GM19043 (cell line): ENCODE data around the gene ISG15.
A peak's percentile ranks its signal among the peaks of the same experiment; 100 is the strongest.
"Not testable (repeated sequence)": the region's sequence is repeated elsewhere in the genome, so short reads cannot be mapped to it uniquely, and the experiment has no call there.

Source experiments
- ATAC-seq: cut with Tn5 transposase; IDR thresholded peaks from one replicate; pipeline ENCODE4 v1.9.1; 2021; ENCODE audit warnings: low read depth; ENCODE audit not compliant: unreplicated experiment

The ISG15 gene

DNA sequence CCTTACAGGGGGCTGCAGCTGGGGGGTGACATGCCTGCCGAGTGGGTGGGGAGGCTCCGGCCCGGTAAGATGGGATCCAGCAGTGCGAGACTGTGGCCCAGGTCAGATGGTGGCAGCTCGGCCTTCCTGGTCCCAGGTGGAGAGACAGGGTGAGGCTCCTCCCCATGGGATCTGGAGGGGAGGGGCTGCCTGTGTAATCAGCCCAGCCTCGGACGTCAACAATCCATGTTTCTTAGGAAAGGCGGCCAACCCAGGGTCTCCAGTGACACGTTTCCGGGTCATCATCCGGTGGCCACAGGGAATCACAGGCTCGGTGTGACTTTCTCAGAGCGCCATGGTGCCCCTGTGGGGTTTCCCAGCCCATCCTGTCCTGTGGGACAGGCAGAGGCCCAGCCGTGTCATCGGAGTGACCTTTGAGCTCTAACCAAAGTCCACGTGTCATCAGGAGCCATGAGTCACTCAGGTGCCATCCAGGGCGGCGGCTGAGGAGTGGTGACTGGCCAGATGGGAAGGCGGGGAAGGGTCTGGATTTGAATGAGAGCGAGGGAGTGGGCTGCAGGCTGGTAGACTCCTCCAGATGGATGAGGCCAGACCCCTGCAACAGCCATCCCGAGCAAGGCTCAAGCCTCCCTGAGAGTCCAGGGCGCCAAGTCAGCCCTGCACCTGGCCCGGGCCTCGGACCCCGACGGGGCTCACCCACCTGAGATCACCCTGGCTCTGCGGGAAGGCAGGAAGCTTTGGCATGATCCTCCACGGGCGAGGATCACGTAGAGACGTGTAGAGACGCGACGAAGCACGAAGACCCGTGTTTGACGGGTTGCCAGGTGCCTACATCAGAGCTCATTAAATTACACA, 6.8 kb upstream of the ISG15 start:
- ATAC-seq, result no peak

DNA sequence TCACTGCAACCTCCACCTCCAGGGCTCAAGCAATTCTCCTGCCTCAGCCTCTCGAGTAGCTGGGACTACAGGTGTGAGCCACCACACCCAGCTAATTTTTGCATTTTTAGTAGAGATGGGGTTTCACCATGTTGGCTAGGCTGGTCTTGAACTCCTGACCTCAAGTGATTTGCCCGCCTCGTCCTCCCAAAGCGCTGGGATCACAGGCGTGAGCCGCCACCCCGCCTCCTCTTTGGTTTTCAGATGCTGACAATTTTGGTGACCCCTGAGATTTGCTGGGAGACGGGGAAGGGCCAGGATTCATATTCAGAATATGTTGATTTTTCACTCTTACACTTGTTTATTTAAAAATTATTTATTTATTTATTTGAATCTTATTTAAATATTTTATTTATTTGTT, 3.2 kb upstream of the ISG15 start:
- ATAC-seq, result not testable (repeated sequence)

DNA sequence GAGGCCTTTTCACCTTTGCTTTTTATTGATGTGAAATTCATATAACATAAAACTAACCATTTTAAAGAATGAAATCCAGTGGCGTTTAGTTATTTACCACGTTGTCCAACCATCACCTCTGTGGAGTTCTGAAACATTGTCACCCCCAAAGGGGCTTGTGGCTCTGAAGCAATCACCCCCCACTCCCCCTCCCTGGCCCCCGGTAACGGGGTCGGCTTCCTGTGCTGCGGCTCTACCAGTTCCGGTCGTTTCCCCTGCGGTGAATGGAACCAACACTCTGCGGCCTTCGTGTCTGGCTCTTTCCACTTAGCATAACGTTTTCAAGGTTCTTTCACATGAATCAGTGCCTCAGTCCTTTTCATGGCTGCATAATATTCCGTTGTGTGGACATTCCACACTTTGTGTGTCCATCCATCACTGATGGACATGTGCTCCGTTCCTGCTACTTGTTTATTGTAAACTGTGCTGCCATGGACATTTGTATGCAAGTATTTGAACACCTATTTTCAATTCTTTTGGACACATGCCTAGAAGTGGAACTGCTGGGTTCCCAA, 1.8 kb upstream of the ISG15 start:
- ATAC-seq, result no peak

DNA sequence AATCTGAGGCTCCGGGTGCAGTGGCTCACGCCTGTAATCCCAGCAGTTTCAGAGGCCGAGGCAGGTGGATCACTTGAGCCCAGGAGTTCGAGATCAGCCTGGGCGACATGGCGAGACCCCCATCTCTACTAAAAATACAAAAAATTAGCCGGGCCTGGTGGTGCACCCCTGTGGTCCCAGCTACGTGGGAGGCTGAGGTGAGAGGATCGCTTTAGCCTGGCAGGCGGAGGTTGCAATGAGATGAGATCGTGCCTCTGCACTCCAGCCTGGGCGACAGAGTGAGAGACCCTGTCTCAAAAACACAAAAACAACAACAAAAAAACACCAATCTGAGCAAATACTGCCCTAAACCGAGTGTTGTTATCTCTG, 577 bp upstream of the ISG15 start:
- peak; percentile 13 for ATAC-seq

DNA sequence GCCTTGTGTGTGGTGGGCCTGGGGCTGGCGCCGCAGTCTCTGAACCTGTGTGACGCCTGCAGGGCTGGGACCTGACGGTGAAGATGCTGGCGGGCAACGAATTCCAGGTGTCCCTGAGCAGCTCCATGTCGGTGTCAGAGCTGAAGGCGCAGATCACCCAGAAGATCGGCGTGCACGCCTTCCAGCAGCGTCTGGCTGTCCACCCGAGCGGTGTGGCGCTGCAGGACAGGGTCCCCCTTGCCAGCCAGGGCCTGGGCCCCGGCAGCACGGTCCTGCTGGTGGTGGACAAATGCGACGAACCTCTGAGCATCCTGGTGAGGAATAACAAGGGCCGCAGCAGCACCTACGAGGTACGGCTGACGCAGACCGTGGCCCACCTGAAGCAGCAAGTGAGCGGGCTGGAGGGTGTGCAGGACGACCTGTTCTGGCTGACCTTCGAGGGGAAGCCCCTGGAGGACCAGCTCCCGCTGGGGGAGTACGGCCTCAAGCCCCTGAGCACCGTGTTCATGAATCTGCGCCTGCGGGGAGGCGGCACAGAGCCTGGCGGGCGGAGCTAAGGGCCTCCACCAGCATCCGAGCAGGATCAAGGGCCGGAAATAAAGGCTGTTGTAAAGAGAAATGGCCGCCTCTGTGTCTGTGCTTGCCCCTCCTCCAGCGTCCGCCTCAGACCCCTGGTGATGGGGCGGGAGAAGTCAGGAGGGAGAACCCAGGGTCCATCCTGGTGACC, 788 bp downstream of the ISG15 start:
- no peak for ATAC-seq

DNA sequence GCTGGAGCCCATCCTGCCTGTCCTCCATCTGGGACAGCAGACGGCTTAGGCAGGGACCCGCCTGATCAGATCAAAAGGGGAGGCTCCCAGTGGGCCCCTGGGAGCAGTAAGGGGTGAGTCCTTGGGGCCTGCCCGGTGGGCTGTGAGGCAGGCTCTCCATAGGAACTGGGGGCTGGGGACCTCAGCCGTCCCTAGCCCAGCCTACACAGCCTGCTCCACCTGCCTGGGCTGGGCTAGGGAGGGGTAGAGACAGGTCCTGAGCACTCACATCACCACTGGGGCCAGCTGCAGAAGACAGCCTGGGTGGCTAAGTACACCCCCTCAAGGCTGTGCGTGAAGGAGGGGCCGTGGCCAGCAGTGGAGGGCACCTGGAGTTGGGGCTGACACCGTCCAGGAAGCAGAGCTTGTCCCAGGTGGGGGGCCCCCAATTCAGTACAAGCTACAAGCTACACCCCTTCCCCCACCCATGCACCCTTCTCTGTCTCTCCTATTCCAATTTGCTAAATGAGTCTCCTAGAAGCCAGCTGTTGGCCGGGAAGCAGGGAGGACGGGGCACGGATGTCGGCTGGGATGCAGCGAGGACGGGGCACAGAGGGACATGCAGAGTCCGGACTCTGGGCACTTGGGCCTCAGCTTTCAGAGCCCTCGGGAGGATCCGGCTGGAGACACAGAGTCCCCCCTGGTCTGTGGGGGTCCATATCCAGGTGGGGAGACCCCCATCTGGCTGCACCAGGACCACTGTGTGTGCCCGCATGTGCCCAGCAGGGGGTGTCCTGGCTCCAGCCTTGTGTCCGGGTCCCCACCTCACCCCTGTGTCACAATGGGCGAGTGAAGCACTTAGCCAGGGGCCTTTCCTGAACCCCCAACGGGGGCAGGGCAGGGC, 1.7 kb downstream of the ISG15 start:
- no peak for ATAC-seq

DNA sequence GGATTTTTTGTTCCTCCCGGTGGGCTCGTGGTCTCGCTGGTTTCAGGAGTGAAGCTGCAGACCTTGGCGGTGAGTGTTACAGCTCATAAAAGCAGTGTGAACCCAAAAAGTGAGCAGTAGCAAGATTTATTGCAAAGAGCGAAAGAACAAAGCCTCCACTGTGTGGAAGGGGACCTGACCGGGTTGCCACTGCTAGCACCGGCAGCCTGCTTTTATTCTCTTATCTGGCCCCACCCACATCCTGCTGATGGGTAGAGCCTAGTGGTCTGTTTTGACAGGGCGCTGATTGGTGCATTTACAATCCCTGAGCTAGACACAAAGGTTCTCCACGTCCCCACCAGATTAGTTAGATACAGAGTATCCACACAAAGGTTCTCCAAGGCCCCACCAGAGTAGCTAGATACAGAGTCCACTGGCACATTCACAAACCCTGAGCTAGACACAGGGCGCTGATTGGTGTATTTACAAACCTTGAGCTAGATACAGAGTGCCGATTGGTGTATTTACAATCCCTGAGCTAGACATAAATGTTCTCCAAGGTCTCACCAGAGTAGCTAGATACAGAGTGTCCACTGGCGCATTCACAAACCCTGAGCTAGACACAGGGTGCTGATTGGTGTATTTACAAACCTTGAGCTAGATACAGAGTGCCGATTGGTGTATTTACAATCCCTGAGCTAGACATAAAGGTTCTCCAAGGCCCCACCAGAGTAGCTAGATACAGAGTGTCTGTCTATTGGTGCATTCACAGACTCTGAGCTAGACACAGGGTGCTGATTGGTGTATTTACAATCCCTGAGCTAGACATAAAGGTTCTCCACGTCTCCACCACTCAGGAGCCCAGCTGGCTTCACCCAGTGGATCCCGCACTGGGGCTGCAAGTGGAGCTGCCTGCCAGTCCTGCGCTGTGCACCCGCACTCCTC, 4.4 kb downstream of the ISG15 start:
- not testable (repeated sequence) for ATAC-seq

DNA sequence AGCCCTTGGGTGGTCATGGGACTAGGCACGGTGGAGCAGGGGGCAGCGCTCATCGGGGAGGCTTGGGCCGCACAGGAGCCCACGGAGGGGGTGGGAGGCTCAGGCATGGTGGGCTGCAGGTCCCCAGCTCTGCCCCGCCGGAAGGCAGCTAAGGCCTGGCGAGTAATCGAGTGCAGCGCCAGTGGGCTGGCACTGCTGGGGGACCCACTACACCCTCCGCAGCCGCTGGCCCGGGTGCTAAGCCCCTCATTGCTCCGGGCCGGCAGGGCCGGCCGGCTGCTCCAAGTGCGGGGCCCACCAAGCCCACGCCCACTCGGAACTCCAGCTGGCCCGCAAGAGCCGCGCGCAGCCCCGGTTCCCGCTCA, 5.0 kb downstream of the ISG15 start:
- ATAC-seq, result not testable (repeated sequence)

DNA sequence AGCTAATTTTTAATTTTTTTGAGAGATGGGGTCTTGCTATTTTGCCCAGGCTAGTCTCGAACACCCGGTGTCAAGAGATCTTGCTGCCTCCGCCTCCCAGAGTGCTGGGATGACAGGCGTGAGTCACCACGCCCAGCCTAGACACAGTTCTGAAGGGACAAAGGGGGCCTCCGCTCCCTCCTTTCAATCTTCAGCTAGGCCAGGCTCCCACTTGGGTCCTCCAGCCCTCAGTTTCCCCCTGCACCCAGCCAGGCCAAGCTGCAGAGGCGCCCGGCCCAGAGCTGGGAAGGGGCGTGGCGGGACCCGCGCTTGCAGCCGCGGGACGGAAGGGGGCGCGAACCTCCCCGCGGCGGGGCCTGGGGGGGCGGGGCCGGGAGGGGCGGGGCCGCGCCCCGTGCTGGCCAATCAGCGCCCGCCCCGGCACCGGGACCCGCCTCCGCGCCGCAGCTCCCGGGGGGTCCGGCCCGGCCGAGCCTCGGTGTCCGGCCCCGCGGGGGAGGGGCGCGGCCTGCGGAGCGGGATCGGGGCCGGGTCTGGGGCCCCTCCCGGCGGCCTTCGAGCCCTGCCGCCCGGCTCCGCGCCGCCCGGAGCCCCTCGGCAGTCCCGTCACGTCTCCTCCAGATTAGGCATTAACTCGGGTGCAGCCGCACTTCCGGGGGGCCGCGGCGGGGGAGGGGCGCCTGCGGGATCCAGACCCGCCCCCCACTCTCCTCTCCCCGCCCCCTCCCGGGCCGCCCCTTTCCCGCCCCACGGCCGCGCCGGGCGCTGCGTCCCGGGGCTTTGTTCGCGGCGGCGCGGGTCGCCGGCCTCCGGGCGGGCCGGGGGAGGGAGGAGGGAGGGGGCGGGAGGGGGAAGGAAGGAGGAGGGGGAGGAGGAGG, 6.1 kb downstream of the ISG15 start:
- peak; percentile 60 for ATAC-seq

DNA sequence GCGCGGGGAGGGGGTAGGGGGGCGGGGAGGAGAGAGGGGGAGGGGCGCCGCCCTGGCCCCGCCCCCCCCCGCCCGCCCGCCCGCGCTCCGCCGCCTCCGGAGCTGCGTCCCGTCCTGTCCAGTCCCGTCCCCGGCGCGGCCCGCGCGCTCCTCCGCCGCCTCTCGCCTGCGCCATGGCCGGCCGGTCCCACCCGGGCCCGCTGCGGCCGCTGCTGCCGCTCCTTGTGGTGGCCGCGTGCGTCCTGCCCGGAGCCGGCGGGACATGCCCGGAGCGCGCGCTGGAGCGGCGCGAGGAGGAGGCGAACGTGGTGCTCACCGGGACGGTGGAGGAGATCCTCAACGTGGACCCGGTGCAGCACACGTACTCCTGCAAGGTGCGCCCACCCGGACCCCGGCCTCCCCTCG, 6.7 kb downstream of the ISG15 start, which contains the start of gene AGRN:
TSS of gene AGRN (plus strand) at position 121 of the 405 bp plus-strand sequence. CDS start at position 174, 53 bp downstream.
- ATAC-seq, result peak; percentile 16

DNA sequence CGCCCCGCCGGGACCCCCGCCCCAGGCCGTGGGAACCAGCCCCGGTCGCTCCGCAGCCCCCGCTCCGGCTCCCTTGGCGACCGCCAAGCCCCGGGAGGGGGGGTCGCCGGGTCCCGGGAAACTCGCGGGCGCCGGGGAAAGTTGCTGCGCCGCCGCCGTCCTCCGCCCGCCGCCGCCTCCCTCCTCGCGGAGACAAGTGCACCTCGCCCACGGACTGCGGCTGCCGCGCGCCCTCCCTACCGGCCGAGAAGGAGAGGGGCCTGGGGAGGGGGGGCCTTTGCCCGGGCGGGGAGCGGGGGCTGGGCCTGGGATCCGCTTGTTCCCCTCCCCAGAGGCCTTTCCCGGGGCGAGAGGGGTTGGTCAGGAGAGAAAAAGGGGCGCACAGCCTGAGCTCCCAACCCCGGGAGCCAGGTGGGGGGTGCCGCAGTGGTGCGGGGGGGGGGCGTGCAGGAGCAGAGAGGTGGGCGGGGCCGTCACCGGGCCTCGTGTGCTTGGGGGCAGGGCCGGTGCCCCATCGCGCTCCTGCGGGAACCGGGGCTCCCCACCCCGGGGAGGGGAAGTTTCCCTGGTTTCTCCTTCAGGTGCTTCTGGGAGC, 7.2 kb downstream of the ISG15 start:
- ATAC-seq, result no peak

DNA sequence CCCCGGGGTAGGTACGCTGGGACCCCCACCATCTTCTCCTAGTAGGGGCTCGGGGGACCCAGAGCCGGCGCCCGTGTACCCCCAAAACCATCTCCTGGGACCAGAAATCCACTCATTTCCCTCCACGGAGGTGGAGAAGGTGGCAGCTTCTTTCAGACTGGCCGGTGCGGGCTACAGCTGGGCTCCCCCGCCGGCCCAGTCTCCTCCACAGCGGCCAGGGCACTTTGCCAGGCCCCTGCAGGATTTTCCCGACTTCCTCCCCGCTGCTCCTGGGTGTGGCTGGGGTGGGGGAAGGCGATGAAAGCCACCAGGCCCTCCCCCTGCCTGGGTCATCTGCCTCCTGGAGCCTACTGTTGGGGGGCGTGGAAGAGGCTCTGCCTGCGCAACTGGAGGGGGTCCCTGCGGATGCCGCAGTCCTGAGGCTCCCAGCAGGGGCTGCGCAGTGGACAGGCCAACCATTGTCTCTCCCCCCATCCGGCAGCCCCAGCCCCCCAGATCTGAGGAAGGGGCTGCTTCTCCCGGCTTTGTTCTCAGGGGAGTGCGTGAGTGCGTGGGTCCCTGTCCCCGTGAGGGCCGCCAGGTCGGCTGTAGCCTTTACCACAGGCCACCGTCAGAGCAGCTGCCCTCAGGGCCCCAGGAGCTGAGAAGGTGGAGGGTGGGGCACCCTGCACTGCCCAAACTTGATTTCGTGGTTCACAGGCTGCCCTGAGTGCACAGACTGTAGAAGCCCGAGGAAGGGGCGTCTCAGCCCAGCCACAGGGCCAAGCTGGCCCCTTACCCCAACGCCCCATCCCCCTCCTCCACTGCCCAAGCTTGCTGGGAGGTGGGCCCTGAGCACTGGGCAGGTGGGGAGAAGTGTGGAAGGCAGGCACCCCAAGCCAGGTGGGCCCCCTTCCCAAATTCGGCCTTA, 8.0 kb downstream of the ISG15 start:
- no peak for ATAC-seq

DNA sequence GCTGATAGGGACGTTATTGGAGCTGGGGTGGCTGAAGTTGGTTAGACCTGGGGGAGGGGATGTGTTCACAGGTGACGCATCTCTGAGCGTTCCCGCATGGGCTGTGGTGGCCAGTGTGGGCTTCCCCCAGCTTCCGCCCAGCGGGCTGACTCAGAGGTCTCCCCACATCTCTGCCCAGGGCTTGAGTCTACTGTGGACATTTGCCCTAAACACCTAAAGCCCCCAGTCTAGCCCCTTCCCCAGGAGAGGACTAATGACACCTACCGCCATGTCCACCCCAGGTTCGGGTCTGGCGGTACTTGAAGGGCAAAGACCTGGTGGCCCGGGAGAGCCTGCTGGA, 8.6 kb downstream of the ISG15 start:
- no peak for ATAC-seq

DNA sequence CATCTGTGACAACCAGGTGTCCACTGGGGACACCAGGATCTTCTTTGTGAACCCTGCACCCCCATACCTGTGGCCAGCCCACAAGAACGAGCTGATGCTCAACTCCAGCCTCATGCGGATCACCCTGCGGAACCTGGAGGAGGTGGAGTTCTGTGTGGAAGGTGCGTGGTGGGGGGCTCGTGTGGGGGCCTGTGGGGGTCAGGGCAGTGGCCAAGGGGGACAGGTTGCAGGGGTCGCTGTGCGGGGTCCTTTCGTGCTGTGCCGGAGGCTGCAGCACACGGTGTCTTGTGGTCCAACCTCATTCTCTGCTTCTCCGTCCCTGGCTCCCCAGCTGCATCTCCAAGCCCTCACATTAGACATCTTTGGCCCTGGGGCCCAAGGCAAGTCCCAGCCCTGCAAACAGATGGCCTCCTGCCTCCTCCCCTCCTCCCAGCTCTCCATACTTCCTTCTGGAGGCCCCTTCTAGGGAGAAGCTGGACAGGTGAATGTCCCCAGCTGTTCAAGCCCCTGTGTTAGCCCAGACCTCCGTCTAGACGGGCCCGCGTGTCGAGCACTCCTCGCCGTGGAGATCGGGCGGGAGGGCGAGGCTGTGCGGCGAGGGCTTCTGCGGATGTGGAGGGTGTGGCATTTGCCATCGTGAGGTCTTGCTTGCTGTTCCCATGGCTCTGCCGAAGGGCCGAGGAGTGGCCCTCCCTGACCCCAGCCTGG, 9.2 kb downstream of the ISG15 start:
- no peak for ATAC-seq

DNA sequence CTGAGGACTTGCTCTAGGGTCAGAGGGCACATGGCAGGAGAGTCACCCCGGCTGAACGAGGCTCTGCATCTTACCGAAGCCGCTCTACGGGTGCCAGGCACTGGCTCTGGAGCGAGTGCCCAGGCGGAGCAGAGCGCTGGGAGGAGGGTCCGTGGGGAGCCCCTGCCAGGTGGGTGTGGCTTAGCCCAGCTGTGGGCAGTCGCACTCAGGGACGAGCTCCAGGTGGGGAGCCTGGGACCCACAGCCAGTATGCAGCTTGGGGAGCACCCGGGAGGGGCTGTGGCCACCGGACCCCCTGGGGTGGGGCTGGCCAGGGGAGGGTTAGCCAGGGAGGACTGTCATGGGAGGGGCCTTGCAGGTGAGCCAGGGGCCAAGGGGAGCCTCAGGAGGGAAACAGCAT, 10.4 kb downstream of the ISG15 start:
- ATAC-seq, result no peak

DNA sequence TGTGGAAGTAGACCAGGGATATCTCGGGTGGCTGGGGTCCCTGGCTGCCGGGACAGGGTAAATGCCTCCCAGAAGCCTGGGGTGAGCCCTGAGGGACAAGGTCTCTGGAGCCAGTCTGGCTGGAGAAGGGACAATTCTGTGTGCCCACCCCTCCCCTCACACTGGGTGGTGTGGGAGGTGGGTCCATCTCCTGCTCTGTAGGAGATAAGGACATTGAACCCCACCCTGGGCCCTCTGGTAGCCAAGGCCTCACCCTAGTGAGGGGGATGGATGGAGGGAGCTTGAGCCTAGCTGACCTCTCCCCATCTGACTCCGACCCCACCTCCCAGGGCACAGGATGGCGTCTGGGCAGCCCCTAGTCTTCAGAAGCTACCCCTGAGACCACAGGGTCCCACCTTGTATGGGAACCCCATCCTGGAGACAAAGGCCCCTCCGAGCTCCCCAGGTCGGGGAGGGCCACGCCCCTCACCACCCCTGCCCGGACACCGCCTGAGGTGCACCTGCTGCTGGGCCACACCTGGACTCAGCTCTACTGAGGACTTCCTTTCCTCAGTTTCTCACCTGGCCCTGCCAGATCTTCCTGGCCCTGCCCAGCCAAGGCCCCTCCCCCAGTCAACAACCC, 11.0 kb downstream of the ISG15 start:
- no peak for ATAC-seq
